Left ventricle myocardium inferior (tissue), 1 donor: ENCODE data around the gene PALM. TPM values are rescaled to one million over a fixed set of nuclear protein-coding genes. Genes with fewer than 3 reads are reported as not detected.

Experiments
- DNase-seq: peaks from one replicate; pipeline ENCODE4 v3.0.0-alpha.2; 2020
- H3K27ac ChIP-seq: fragments of 200-600 bp; replicated peaks from 2 replicates; pipeline ENCODE4 v1.8.0; 2021
- H3K27me3 ChIP-seq: fragments of 200-600 bp; 2 replicates; pipeline ENCODE4 v1.8.0; 2021; ENCODE audit warnings: low read depth
- H3K36me3 ChIP-seq: fragments of 200-600 bp; 2 replicates; pipeline ENCODE4 v1.8.0; 2021
- H3K4me1 ChIP-seq: fragments of 200-600 bp; 2 replicates; pipeline ENCODE4 v1.8.0; 2021
- H3K4me3 ChIP-seq: fragments of 200-600 bp; 2 replicates; pipeline ENCODE4 v1.8.0; 2021; ENCODE audit warnings: mild to moderate bottlenecking, moderate library complexity
- H3K9me3 ChIP-seq: fragments of 200-600 bp; replicated peaks from 2 replicates; pipeline ENCODE4 v1.8.0; 2021
- CTCF ChIP-seq: fragments of 200-600 bp; IDR thresholded peaks from 2 replicates; pipeline ENCODE4 v1.8.0; 2021; ENCODE audit warnings: antibody characterized with exemption, mild to moderate bottlenecking, borderline replicate concordance
- intact Hi-C: fragments of 100-400 bp; cut with micrococcal nuclease; formaldehyde crosslinking; loops from one replicate; pipeline ENCODE4 v1.11.0; 2022
- total RNA-seq: library from RNA; stranded (reverse); fragmentation: NEBNext Ultra II Directional; extraction: Animal tissue kit (Norgen Biotek cat#: 25700); gene quantifications from one replicate; pipeline ENCODE4 v1.2.1, GENCODE V29; 2021
- donor health status: DM: no; HTN: yes; CAD: no; lungs with severe emphysema.

Gene PALM
- total RNA-seq, 1 donor from 2014 or later = 26.8 TPM

- Histone ChIP-seq H3K4me3 (no peak overlapping the region), H3K36me3 (peaks cover 25% of the 10 kb centered on the region), H3K4me1 (no peaks in the 10 kb centered on the region), H3K27me3 (peaks cover 17% of the 10 kb centered on the region), H3K9me3 (peaks cover 14% of the 10 kb centered on the region), H3K27ac (no peak overlapping the region)
- DNase-seq = no peak
- intact Hi-C loops = no loop called here
- TF ChIP-seq CTCF = no peak
Observed at GRCh38 chr19:749811-750210, 41.1 kb downstream of the PALM start.

GRCh38 chr19:750640-751423, 42.1 kb downstream of the PALM start, which contains the start of gene MISP:
Gene MISP (plus strand): TSS chr19:751112. CDS start chr19:756947, 5,835 bp downstream.
- no peak within 1 kb of the TSS for H3K27ac ChIP-seq

GRCh38 chr19:751501-752341, 43.0 kb downstream of the PALM start:
- TF ChIP-seq CTCF = no peak
- H3K9me3 ChIP-seq = peaks cover 14% of the 10 kb centered on the region
- no peak overlapping the region for H3K4me3 ChIP-seq
- peaks cover 14% of the 10 kb centered on the region for H3K36me3 ChIP-seq
- intact Hi-C loops = no loop called here
- peaks cover 17% of the 10 kb centered on the region for H3K27me3 ChIP-seq
- no peaks in the 10 kb centered on the region for H3K4me1 ChIP-seq
- DNase-seq = no peak
- H3K27ac ChIP-seq = no peak overlapping the region

More at GRCh38 chr19:750640-751423, 42.1 kb downstream of the PALM start, which contains the start of gene MISP:
- no peak for DNase-seq
- Histone ChIP-seq H3K4me3 (no peak within 1 kb of the TSS), H3K36me3 (peaks cover 23% of the 10 kb centered on the region), H3K4me1 (no peaks in the 10 kb centered on the region), H3K9me3 (peaks cover 14% of the 10 kb centered on the region), H3K27me3 (peaks cover 17% of the 10 kb centered on the region)
- TF ChIP-seq CTCF = no peak
- intact Hi-C loops = no loop called here

- H3K27me3 ChIP-seq = peaks cover 21% of the 10 kb centered on the region
- no peak for TF ChIP-seq CTCF
- DNase-seq = no peak
- peaks cover 4% of the 10 kb centered on the region for H3K9me3 ChIP-seq
- H3K36me3 ChIP-seq = peaks cover 2% of the 10 kb centered on the region
- H3K4me3 ChIP-seq = no peak overlapping the region
- H3K27ac ChIP-seq = peak overlapping the region; percentile 27
- intact Hi-C loops = no loop called here
- no peaks in the 10 kb centered on the region for H3K4me1 ChIP-seq
Observed at GRCh38 chr19:752652-753517, 44.1 kb downstream of the PALM start.

- Histone ChIP-seq H3K4me1 (no peaks in the 10 kb centered on the region), H3K4me3 (no peak overlapping the region), H3K27ac (no peak overlapping the region), H3K27me3 (peaks cover 21% of the 10 kb centered on the region), H3K36me3 (no peaks in the 10 kb centered on the region), H3K9me3 (peaks cover 17% of the 10 kb centered on the region)
- no peak for TF ChIP-seq CTCF
- DNase-seq = no peak
- intact Hi-C loops = no loop called here
Observed at GRCh38 chr19:754530-754929, 45.8 kb downstream of the PALM start.
